Measurements from ENCODE around the gene KCMF1.

- TF ChIP-seq CTCF (IDR thresholded peaks at IDR 0.05), result no peak
- no peak for TF ChIP-seq POLR2A (IDR thresholded peaks at IDR 0.05)
These were observed 6.4 kb upstream of the KCMF1 start for GRCh38 chr2:84964406-84965191.

All from heart left ventricle (tissue), 13 donors.